ENCODE results near the gene SCRN2.

SCRN2 gene

DNA sequence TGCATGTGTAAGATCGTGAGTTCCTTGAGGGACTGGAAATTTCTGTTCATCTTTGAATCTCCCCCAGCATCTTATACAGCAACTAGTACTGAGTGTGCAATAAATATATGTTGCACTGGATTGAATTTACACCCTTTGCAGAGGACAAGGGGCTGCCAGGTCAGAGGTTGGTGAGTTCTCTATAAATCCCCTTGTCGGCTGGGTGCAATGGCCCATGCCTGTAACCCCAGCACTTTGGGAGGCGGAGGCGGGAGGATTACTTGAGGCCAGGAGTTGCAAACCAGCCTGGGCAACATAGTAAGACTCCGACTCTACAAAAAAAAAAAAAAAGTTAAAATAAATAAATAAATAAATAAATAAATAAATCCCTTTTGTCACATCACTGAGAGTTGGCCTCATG is 19.3 kb upstream of the SCRN2 start:
- H3K9ac ChIP-seq: no peak overlapping the region
- no peaks in the 10 kb centered on the region for H3K36me3 ChIP-seq (ENCODE audit: insufficient read depth)
- no peak overlapping the region for H2AFZ ChIP-seq (ENCODE audit: low read depth)
- H4K20me1 ChIP-seq (ENCODE audit: insufficient read depth): no peaks in the 10 kb centered on the region
- H3K4me1 ChIP-seq (ENCODE audit: low read depth, poor library complexity, severe bottlenecking): no peaks in the 10 kb centered on the region
- no peak overlapping the region for H3K4me3 ChIP-seq (IDR thresholded peaks at IDR 0.05; ENCODE audit: insufficient read depth, low read depth, low read length)
- no peaks in the 10 kb centered on the region for H3K79me2 ChIP-seq (ENCODE audit: insufficient read depth, low read depth)
- TF ChIP-seq, protein P1, sequence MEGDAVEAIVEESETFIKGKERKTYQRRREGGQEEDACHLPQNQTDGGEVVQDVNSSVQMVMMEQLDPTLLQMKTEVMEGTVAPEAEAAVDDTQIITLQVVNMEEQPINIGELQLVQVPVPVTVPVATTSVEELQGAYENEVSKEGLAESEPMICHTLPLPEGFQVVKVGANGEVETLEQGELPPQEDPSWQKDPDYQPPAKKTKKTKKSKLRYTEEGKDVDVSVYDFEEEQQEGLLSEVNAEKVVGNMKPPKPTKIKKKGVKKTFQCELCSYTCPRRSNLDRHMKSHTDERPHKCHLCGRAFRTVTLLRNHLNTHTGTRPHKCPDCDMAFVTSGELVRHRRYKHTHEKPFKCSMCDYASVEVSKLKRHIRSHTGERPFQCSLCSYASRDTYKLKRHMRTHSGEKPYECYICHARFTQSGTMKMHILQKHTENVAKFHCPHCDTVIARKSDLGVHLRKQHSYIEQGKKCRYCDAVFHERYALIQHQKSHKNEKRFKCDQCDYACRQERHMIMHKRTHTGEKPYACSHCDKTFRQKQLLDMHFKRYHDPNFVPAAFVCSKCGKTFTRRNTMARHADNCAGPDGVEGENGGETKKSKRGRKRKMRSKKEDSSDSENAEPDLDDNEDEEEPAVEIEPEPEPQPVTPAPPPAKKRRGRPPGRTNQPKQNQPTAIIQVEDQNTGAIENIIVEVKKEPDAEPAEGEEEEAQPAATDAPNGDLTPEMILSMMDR (conservative IDR thresholded peaks at IDR 0.05; ENCODE audit: low read depth, low read length): no peak
- H3K27me3 ChIP-seq (ENCODE audit: insufficient read depth, low read depth): peaks cover 82% of the 10 kb centered on the region
- no peak overlapping the region for H3K4me2 ChIP-seq
- no peak overlapping the region for H3K27ac ChIP-seq

DNA sequence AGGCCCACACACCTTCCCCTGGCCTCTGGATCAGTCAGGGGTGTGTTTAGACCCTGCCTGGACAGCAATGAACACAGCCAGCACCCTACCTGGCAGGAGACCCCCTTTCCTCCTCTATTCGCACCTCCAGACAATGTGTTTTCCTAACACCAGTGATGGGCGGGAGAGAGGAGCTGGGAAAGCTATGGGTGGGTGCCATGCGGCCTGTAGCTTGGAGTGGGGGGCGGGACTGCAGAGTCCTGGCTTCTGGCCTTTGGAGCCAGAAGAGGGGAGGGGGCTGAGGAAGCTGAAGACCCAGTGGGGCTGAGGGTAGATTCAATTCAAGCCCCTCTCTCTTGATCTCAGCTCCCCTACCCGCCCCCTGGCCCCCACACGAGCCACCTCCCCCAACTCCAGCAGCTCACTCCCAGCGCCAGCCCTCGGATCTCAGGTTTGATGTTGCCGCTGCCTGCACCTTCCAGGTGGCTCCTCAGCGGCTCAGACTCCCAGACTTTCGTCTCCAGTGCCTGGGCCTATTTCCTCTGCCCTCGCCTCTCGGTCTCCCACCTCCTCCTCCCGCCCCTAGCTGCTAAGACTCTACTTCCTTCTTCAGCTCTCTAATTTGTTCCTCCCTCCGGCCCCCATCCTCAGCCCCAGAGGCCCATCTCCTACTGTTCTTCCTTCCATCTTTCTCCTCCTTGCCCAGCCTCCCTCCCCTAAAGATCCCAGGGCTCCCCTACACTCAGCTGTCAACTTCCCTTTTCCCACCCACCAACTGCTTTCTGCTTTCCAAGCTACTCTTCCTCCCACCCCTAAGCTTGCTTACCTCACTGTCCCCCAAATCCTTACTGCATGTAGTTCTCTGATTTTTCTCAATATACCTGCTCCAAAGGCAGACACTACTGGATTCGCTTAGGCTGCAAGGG is 16.7 kb upstream of the SCRN2 start:
- H3K4me3 ChIP-seq (IDR thresholded peaks at IDR 0.05; ENCODE audit: insufficient read depth, low read depth, low read length): no peak overlapping the region
- no peaks in the 10 kb centered on the region for H3K36me3 ChIP-seq (ENCODE audit: insufficient read depth)
- TF ChIP-seq, protein P1 (conservative IDR thresholded peaks at IDR 0.05; ENCODE audit: low read depth, low read length): no peak
- H3K4me2 ChIP-seq: no peak overlapping the region
- no peak overlapping the region for H3K27ac ChIP-seq
- H3K4me1 ChIP-seq (ENCODE audit: low read depth, poor library complexity, severe bottlenecking): no peaks in the 10 kb centered on the region
- no peaks in the 10 kb centered on the region for H3K79me2 ChIP-seq (ENCODE audit: insufficient read depth, low read depth)
- no peak overlapping the region for H2AFZ ChIP-seq (ENCODE audit: low read depth)
- H3K27me3 ChIP-seq (ENCODE audit: insufficient read depth, low read depth): peaks cover 88% of the 10 kb centered on the region
- H3K9ac ChIP-seq: no peak overlapping the region
- H4K20me1 ChIP-seq (ENCODE audit: insufficient read depth): no peaks in the 10 kb centered on the region

DNA sequence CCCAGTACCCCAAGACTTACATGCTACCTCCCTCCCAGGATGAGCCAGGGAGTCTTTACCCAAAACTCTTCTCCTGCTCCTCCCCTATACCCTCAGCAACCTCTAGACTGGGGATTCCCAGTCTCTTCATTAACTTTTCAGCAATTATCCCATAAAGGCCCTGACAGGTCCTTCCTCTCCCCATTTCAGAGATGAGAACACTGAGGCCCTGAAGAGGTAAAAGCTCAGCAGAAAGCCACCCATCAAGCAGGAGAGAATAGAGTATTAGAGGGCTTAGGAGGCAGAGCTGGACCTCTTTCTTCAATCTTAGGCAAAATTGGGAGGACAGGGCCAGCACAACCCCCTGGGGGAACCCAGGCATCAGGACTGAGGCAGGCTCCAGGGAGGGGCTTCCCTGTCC is 15.8 kb upstream of the SCRN2 start:
- H3K4me3 ChIP-seq (IDR thresholded peaks at IDR 0.05; ENCODE audit: insufficient read depth, low read depth, low read length): no peak overlapping the region
- no peak overlapping the region for H3K9ac ChIP-seq
- no peak overlapping the region for H2AFZ ChIP-seq (ENCODE audit: low read depth)
- TF ChIP-seq, protein P1 (conservative IDR thresholded peaks at IDR 0.05; ENCODE audit: low read depth, low read length): no peak
- no peaks in the 10 kb centered on the region for H4K20me1 ChIP-seq (ENCODE audit: insufficient read depth)
- no peak overlapping the region for H3K4me2 ChIP-seq
- no peaks in the 10 kb centered on the region for H3K79me2 ChIP-seq (ENCODE audit: insufficient read depth, low read depth)
- H3K36me3 ChIP-seq (ENCODE audit: insufficient read depth): no peaks in the 10 kb centered on the region
- no peaks in the 10 kb centered on the region for H3K4me1 ChIP-seq (ENCODE audit: low read depth, poor library complexity, severe bottlenecking)
- H3K27ac ChIP-seq: no peak overlapping the region
- peaks cover 90% of the 10 kb centered on the region for H3K27me3 ChIP-seq (ENCODE audit: insufficient read depth, low read depth)

DNA sequence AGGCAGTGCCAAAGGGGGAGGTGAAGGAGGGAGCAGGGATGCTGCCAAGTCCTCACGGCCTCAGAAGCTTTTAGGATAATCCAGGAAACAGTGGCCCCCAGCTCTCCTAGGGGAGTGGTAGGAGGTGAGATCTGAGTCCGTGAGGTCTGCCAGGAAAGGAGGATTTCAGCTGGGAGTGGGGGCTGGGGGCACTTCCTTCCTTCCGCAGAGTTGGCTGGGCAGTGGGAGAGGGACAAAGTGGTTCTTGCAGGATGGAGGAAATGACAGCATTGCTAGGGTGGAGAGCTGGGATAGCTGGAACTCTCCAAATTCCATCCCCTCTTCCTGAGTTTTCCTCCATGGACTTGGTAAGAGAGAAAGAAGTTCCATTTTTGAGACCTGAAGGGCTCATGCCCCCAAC is 14.7 kb upstream of the SCRN2 start:
- H4K20me1 ChIP-seq (ENCODE audit: insufficient read depth): no peaks in the 10 kb centered on the region
- TF ChIP-seq, protein P1 (conservative IDR thresholded peaks at IDR 0.05; ENCODE audit: low read depth, low read length): no peak

More for the DNA sequence above, 14.7 kb upstream of the SCRN2 start:
- no peak overlapping the region for H3K9ac ChIP-seq
- no peaks in the 10 kb centered on the region for H3K4me1 ChIP-seq (ENCODE audit: low read depth, poor library complexity, severe bottlenecking)
- H3K79me2 ChIP-seq (ENCODE audit: insufficient read depth, low read depth): no peaks in the 10 kb centered on the region
- no peak overlapping the region for H3K4me2 ChIP-seq
- H3K4me3 ChIP-seq (IDR thresholded peaks at IDR 0.05; ENCODE audit: insufficient read depth, low read depth, low read length): no peak overlapping the region
- H3K27ac ChIP-seq: no peak overlapping the region
- H3K27me3 ChIP-seq (ENCODE audit: insufficient read depth, low read depth): peaks cover 93% of the 10 kb centered on the region
- no peak overlapping the region for H2AFZ ChIP-seq (ENCODE audit: low read depth)
- H3K36me3 ChIP-seq (ENCODE audit: insufficient read depth): no peaks in the 10 kb centered on the region
